Endothelial cell of umbilical vein (primary cell): Measurements from ENCODE around the gene TASOR. TPM values are rescaled to one million over a fixed set of nuclear protein-coding genes. Genes with fewer than 3 reads are reported as not detected.

ENCODE experiments used
- BruUV-seq: library from RNA; stranded (reverse); fragments of 400-500 nt; replicated peaks from 2 replicates; lab custom pipeline; 2021; lab: Mats Ljungman, UMichigan
- CTCF ChIA-PET: fragments of 300-600, 350-600 bp; sonication (Branson Sonifier 250); formaldehyde crosslinking; loops from one replicate; lab custom pipeline; 2021; ENCODE audit warnings: antibody characterized with exemption, inconsistent platforms; lab: Charles Lee
- POLR2A ChIA-PET: fragments of 300-600, 350-600 bp; sonication (Branson Sonifier 250); formaldehyde crosslinking; loops from one replicate; lab custom pipeline; 2021; ENCODE audit warnings: antibody characterized with exemption, inconsistent platforms; lab: Charles Lee
- DNase-seq: peaks from one replicate; pipeline ENCODE4 v3.0.0-alpha.2; 2011; ENCODE audit warnings: low read depth, low spot score
- FAIRE-seq: peaks from 2 replicates; lab custom pipeline; 2011; peaks lifted over from hg19 to GRCh38; lab: Jason Lieb, UNC
- H2AFZ ChIP-seq: 2 replicates; pipeline ENCODE4 v1.6.0; 2012; ENCODE audit warnings: low read depth, low read length, control low read depth, inconsistent platforms
- H3K27ac ChIP-seq: 2 replicates; pipeline ENCODE4 v1.5.1; 2011; ENCODE audit warnings: low read depth, mild to moderate bottlenecking, control low read depth, low read length, moderate library complexity; ENCODE audit not compliant: insufficient read depth
- H3K27me3 ChIP-seq, 2 experiments: 2 replicates each; pipeline versions ENCODE4 v1.6.0 to v1.6.1; 2011; ENCODE audit warnings: low read length in 2 of 2, mixed read lengths in 1 of 2; ENCODE audit not compliant: control insufficient read depth in 2 of 2, insufficient read depth in 2 of 2
- H3K36me3 ChIP-seq, 2 experiments: 2 replicates in 1 of 2; 3 replicates in 1 of 2; pipeline ENCODE4 v1.5.1; 2011; ENCODE audit warnings: low read length in 2 of 2, mild to moderate bottlenecking in 1 of 2, moderate library complexity in 1 of 2; ENCODE audit not compliant: control insufficient read depth in 2 of 2, insufficient read depth in 2 of 2; ENCODE audit errors: extremely low read depth in 1 of 2
- H3K4me1 ChIP-seq: 3 replicates; pipeline ENCODE4 v1.5.1; 2011; ENCODE audit warnings: mild to moderate bottlenecking, low read length; ENCODE audit not compliant: control insufficient read depth, insufficient read depth; ENCODE audit errors: extremely low read depth
- H3K4me2 ChIP-seq: 2 replicates; pipeline ENCODE4 v1.6.1; 2011; ENCODE audit warnings: low read length, control low read depth, mixed read lengths; ENCODE audit not compliant: insufficient read depth
- H3K4me3 ChIP-seq, 3 experiments: fragments of 200-600 bp in 1 of 3; sonication (generic), shearing (Covaris generic) in 1 of 3; replicated peaks in 1 of 3; 2 replicates each; pipeline ENCODE4 v1.5.1; 2011 to 2016; ENCODE audit warnings: control low read depth in 3 of 3, low read length in 3 of 3, mild to moderate bottlenecking in 2 of 3, inconsistent platforms in 1 of 3, low read depth in 1 of 3, moderate library complexity in 1 of 3; ENCODE audit not compliant: insufficient read depth in 1 of 3
- H3K79me2 ChIP-seq: 2 replicates; pipeline ENCODE4 v1.6.0; 2012; ENCODE audit warnings: low read length, inconsistent platforms; ENCODE audit not compliant: control insufficient read depth, insufficient read depth
- H3K9ac ChIP-seq: replicated peaks from 2 replicates; pipeline ENCODE3; 2011; ENCODE audit warnings: low read length, control low read depth; ENCODE audit not compliant: insufficient read depth; ENCODE audit errors: extremely low read depth
- H3K9me1 ChIP-seq: replicated peaks from 3 replicates; pipeline ENCODE4 v1.6.0; 2011; ENCODE audit warnings: mild to moderate bottlenecking, low read length; ENCODE audit not compliant: control insufficient read depth, insufficient read depth; ENCODE audit errors: extremely low read depth
- H3K9me3 ChIP-seq: replicated peaks from 2 replicates; pipeline ENCODE4 v1.5.1; 2012; ENCODE audit warnings: low read length, inconsistent platforms; ENCODE audit not compliant: control insufficient read depth, insufficient read depth
- H4K20me1 ChIP-seq: replicated peaks from 2 replicates; pipeline ENCODE3; 2011; ENCODE audit warnings: mild to moderate bottlenecking, low read length; ENCODE audit not compliant: control insufficient read depth, insufficient read depth; ENCODE audit errors: extremely low read depth
- EZH2 ChIP-seq: IDR thresholded peaks from 2 replicates; pipeline ENCODE4 v1.6.1; 2012; ENCODE audit warnings: borderline replicate concordance, low read depth, mild to moderate bottlenecking, moderate library complexity, low read length, inconsistent platforms; ENCODE audit not compliant: severe bottlenecking
- FOS ChIP-seq: IDR thresholded peaks from 2 replicates; pipeline ENCODE4 v1.6.1; 2011; ENCODE audit warnings: mild to moderate bottlenecking, low read length, moderate library complexity, borderline replicate concordance; ENCODE audit not compliant: insufficient read depth
- GATA2 ChIP-seq: IDR thresholded peaks from 2 replicates; pipeline ENCODE4 v1.7.0; 2011; ENCODE audit warnings: low read depth, mild to moderate bottlenecking, moderate library complexity, mixed read lengths, low read length; ENCODE audit not compliant: insufficient read length, insufficient read depth
- JUN ChIP-seq: IDR thresholded peaks from 2 replicates; pipeline ENCODE4 v1.6.1; 2011; ENCODE audit warnings: borderline replicate concordance, low read depth; ENCODE audit not compliant: insufficient read length, insufficient read depth
- MYC ChIP-seq: IDR thresholded peaks from one replicate; pipeline ENCODE4 v1.6.1; 2011; ENCODE audit warnings: mild to moderate bottlenecking, low read depth, low read length
- POLR2A ChIP-seq: IDR thresholded peaks from 2 replicates; pipeline ENCODE4 v1.6.1; 2012; ENCODE audit warnings: low read depth, mild to moderate bottlenecking, control low read depth, low read length
- POLR2AphosphoS5 ChIP-seq: IDR thresholded peaks from 2 replicates; pipeline ENCODE4 v1.6.1; 2012; ENCODE audit warnings: low read depth, mild to moderate bottlenecking, control low read depth, low read length, moderate library complexity; ENCODE audit not compliant: insufficient read depth
- dilution Hi-C: fragments of 300-500 bp; cut with MboI; formaldehyde crosslinking; loops from one replicate; pipeline ENCODE4 v1.15.0; 2019; ENCODE audit warnings: low sequenced_read_pairs; ENCODE audit not compliant: extremely low pct_ligation_motif_present
- intact Hi-C: fragments of 100-400 bp; cut with micrococcal nuclease; formaldehyde crosslinking; loops from one replicate; pipeline ENCODE4 v1.10.0; 2022
- polyA plus RNA-seq, 4 experiments: library from polyadenylated mRNA; depleted of rRNA in 3 of 4; stranded (reverse) in 3 of 4; unstranded in 1 of 4; fragments of >200 nt; gene quantifications; 2 replicates each; pipeline versions ENCODE4 v1.2.1 to v1.2.3, GENCODE V29; 2011 to 2012; ENCODE audit warnings: missing spikeins in 1 of 4
- total RNA-seq: library from RNA; stranded (reverse); gene quantifications from 2 replicates; pipeline ENCODE4 v1.2.3, GENCODE V29; 2021
- TF ChIP-seq, protein P1 (sequence below), 2 donors: IDR thresholded peaks; 1 replicate in 1 of 2; 2 replicates in 1 of 2; pipeline ENCODE4 v1.5.1; 2011; ENCODE audit warnings: low read length in 2 of 2, mild to moderate bottlenecking in 2 of 2, moderate library complexity in 2 of 2, control low read depth in 1 of 2, inconsistent platforms in 1 of 2, low read depth in 1 of 2; ENCODE audit not compliant: insufficient read depth in 1 of 2; ENCODE audit errors: extremely low read depth in 1 of 2
- TF ChIP-seq, protein P2 (sequence below): IDR thresholded peaks from 2 replicates; pipeline ENCODE4 v1.6.1; 2011; ENCODE audit not compliant: insufficient read depth, insufficient read length

The TASOR gene
- total and polyA plus RNA-seq, 2 donors (not counting 3 experiments of a cell fraction or from before 2014, with no cell fraction given) = 11.2 to 44.5 TPM

DNA sequence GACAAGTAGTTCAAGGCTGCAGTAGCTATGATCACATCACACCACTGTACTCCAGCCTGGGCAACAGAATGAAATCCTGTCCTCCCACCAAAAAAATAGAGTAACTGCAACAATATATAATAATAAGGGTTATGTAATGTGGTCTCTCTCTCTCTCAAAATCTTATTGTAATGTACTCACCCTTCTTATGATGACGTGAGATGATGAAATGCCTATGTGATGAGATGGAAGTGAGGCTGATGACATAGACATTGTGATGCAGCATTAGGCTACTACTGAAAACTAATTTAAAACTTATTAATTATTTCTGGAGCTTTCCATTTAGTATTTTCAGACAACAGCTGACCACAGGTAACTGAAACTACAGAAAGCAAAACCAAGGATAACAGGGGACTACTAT, 27.4 kb downstream of the TASOR start:
- ChIA-PET POLR2A (no interaction called here), CTCF (no interaction called here)
- Histone ChIP-seq H3K79me2 (peaks cover 5% of the 10 kb centered on the region), H3K9me1 (no peaks in the 10 kb centered on the region), H3K4me3 (no peak overlapping the region), H3K9ac (no peak overlapping the region), H2AFZ (no peak overlapping the region), H3K27me3 (no peaks in the 10 kb centered on the region), H3K27ac (no peak overlapping the region), H3K9me3 (no peaks in the 10 kb centered on the region), H4K20me1 (no peaks in the 10 kb centered on the region), H3K4me2 (no peak overlapping the region), H3K4me1 (no peaks in the 10 kb centered on the region), H3K36me3 (peaks cover 6 to 12% of the 10 kb centered on the region in 2 experiments)
- FAIRE-seq (no peak), DNase-seq (no peak)
- dilution Hi-C loops (no loop called here), intact Hi-C loops (no loop called here)
- BruUV-seq = no TSS peak
- TF ChIP-seq, protein P1, sequence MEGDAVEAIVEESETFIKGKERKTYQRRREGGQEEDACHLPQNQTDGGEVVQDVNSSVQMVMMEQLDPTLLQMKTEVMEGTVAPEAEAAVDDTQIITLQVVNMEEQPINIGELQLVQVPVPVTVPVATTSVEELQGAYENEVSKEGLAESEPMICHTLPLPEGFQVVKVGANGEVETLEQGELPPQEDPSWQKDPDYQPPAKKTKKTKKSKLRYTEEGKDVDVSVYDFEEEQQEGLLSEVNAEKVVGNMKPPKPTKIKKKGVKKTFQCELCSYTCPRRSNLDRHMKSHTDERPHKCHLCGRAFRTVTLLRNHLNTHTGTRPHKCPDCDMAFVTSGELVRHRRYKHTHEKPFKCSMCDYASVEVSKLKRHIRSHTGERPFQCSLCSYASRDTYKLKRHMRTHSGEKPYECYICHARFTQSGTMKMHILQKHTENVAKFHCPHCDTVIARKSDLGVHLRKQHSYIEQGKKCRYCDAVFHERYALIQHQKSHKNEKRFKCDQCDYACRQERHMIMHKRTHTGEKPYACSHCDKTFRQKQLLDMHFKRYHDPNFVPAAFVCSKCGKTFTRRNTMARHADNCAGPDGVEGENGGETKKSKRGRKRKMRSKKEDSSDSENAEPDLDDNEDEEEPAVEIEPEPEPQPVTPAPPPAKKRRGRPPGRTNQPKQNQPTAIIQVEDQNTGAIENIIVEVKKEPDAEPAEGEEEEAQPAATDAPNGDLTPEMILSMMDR (IDR thresholded peaks at IDR 0.05; ENCODE audit: extremely low read depth in 1 of 2, insufficient read depth in 1 of 2, low read depth in 1 of 2, low read length in 2 of 2) = no peak
- TF ChIP-seq EZH2 = no peak
- no peak for TF ChIP-seq MYC
- no peak for TF ChIP-seq POLR2A
- TF ChIP-seq FOS = no peak
- TF ChIP-seq POLR2AphosphoS5 = no peak
- TF ChIP-seq GATA2 = no peak
- TF ChIP-seq, protein P2, sequence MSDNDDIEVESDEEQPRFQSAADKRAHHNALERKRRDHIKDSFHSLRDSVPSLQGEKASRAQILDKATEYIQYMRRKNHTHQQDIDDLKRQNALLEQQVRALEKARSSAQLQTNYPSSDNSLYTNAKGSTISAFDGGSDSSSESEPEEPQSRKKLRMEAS = no peak
- no peak for TF ChIP-seq JUN
